ENCODE data around the gene KRT7. TPM values are rescaled to one million over a fixed set of nuclear protein-coding genes. Genes with fewer than 3 reads are reported as not detected.

KRT7 gene
- polyA plus RNA-seq, 1 of the 3 experiments (the other 2 are of a cell fraction): 5.4 TPM

DNA sequence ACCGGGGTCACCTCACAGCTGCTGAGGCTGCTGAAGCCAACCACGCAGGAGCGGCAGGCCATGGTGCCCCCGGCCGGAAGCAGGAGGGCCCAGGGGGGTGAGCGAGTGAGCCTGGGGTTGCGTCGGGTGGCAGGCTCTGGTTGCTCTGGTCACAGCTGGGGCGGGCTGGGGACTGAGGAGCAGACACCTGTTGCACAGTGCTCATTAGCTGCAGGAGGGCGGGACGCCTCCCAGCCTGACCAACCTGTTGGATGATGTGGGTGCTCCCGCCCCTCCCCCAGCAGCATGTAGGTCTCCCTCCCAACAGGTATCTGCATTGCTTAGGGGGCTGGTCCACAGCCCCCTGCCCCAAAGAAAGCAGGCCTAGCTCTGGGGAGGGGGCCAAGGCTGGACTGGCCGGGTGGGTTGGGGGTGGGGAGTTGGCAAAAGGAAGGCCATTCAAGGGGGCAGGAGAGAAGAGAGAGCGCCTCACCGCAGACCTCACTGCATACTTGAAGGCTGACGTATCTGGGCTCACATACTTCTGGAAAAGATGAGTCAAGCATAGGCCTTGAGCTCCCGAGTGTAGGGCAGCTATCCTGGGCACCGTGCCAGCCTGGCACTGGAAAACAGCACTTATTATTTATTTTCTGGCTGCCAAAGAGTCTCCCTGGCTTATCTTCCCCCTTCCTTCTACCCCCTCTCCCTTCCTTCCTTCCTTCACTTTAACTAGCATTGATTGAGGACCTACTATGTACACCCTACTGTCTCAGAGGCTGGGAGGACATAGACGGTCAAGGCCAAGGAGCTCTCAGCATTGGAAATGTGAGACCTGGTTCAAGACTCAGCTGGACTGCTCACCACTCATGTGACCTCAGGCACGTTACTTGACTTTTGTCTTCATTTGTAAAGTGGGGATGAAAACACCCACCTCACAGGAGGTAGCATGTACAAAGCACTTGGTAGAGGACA is 40.9 kb upstream of the KRT7 start, which contains the start of gene KRT80:
TSS of gene KRT80 (minus strand) at position 174 of the 951 bp plus-strand sequence. CDS start at position 62, 112 bp downstream.
- POLR2A ChIA-PET: interaction anchor here (0.8 to 2.3 kb wide), 2 partner anchors 8 to 19 kb away, joined by 3 to 16 read pairs; no protein-coding TSS in a partner anchor
- Histone ChIP-seq H3K9me2 (no peaks in the 10 kb centered on the region), H3K4me2 (peak within 1 kb of the TSS; percentile 63), H4K20me1 (ENCODE audit: insufficient read depth) (no peaks in the 10 kb centered on the region), H3K9ac (peak within 1 kb of the TSS; percentile 48), H3K4me3 (ENCODE audit: low read depth in 2 of 2, low read length in 1 of 2) (peak within 1 kb of the TSS in 1 of 2 experiments; percentile 6; a peak in 1 of 4 replicates), H3K9me3 (no peaks in the 10 kb centered on the region), H3F3A (replicated peaks; ENCODE audit: insufficient read depth) (peaks cover 4% of the 10 kb centered on the region), H3K27ac (ENCODE audit: low read depth in 2 of 2, low read length in 1 of 2) (peak within 1 kb of the TSS; percentile 87 to 88), H3K4me1 (ENCODE audit: control insufficient read depth in 1 of 2, insufficient read depth in 2 of 2, low read depth in 1 of 2, low read length in 1 of 2) (peaks cover 55 to 68% of the 10 kb centered on the region in 2 experiments), H2AFZ (ENCODE audit: low read depth) (no peak within 1 kb of the TSS), H3K79me2 (ENCODE audit: insufficient read depth) (no peaks in the 10 kb centered on the region; the same call in 1 of the 2 replicates), H3K36me3 (replicated peaks in 1 of 2; ENCODE audit: control insufficient read depth in 1 of 2, insufficient read depth in 2 of 2, low read length in 1 of 2) (no peaks in the 10 kb centered on the region), H3K27me3 (ENCODE audit: insufficient read depth) (no peaks in the 10 kb centered on the region)
- TF ChIP-seq, protein P1, sequence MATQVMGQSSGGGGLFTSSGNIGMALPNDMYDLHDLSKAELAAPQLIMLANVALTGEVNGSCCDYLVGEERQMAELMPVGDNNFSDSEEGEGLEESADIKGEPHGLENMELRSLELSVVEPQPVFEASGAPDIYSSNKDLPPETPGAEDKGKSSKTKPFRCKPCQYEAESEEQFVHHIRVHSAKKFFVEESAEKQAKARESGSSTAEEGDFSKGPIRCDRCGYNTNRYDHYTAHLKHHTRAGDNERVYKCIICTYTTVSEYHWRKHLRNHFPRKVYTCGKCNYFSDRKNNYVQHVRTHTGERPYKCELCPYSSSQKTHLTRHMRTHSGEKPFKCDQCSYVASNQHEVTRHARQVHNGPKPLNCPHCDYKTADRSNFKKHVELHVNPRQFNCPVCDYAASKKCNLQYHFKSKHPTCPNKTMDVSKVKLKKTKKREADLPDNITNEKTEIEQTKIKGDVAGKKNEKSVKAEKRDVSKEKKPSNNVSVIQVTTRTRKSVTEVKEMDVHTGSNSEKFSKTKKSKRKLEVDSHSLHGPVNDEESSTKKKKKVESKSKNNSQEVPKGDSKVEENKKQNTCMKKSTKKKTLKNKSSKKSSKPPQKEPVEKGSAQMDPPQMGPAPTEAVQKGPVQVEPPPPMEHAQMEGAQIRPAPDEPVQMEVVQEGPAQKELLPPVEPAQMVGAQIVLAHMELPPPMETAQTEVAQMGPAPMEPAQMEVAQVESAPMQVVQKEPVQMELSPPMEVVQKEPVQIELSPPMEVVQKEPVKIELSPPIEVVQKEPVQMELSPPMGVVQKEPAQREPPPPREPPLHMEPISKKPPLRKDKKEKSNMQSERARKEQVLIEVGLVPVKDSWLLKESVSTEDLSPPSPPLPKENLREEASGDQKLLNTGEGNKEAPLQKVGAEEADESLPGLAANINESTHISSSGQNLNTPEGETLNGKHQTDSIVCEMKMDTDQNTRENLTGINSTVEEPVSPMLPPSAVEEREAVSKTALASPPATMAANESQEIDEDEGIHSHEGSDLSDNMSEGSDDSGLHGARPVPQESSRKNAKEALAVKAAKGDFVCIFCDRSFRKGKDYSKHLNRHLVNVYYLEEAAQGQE (IDR thresholded peaks at IDR 0.05; ENCODE audit: low read depth, low read length): peak; percentile 43; the same call in 1 of the 2 replicates
- TF ChIP-seq JUND (IDR thresholded peaks at IDR 0.05) (peak; percentile 98), FOXJ3 (CRISPR knock-in tag; IDR thresholded peaks at IDR 0.05) (no peak), FOXM1 (IDR thresholded peaks at IDR 0.05; ENCODE audit: low read depth) (peak; percentile 78; the same call in 1 of the 2 replicates), GABPA (IDR thresholded peaks at IDR 0.05; ENCODE audit: low read depth) (no peak), USF1 (IDR thresholded peaks at IDR 0.05; ENCODE audit: borderline replicate concordance, low read depth) (no peak), NFIC (IDR thresholded peaks at IDR 0.05; ENCODE audit: borderline replicate concordance) (peak; percentile 100), POLR2AphosphoS5 (IDR thresholded peaks at IDR 0.05; ENCODE audit: low read depth, low read length) (peak; percentile 73; the same call in 1 of the 2 replicates), FOSL2 (IDR thresholded peaks at IDR 0.05; ENCODE audit: borderline replicate concordance, low read depth) (peak; percentile 96), TCF12 (IDR thresholded peaks at IDR 0.05) (peak; percentile 89), GATA2 (CRISPR knock-in tag; IDR thresholded peaks at IDR 0.05) (no peak), EP300 (IDR thresholded peaks at IDR 0.05; ENCODE audit: borderline replicate concordance in 1 of 2, low read depth in 1 of 2, low read length in 1 of 2) (peak in 1 of 2 experiments; percentile 96; a peak in 1 of 4 replicates), TEAD4 (IDR thresholded peaks at IDR 0.05; ENCODE audit: borderline replicate concordance, insufficient read depth) (peak; percentile 96), RCOR1 (IDR thresholded peaks at IDR 0.05; ENCODE audit: low read length) (0 out of 2 replicates have a peak, but pooled peaks have one; percentile 8), RXRA (IDR thresholded peaks at IDR 0.05; ENCODE audit: borderline replicate concordance, low read depth) (peak; percentile 82; the same call in 1 of the 2 replicates)
- TF ChIP-seq, protein P2, sequence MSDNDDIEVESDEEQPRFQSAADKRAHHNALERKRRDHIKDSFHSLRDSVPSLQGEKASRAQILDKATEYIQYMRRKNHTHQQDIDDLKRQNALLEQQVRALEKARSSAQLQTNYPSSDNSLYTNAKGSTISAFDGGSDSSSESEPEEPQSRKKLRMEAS (IDR thresholded peaks at IDR 0.05; ENCODE audit: low read depth): peak; percentile 74
- TF ChIP-seq, protein P3, sequence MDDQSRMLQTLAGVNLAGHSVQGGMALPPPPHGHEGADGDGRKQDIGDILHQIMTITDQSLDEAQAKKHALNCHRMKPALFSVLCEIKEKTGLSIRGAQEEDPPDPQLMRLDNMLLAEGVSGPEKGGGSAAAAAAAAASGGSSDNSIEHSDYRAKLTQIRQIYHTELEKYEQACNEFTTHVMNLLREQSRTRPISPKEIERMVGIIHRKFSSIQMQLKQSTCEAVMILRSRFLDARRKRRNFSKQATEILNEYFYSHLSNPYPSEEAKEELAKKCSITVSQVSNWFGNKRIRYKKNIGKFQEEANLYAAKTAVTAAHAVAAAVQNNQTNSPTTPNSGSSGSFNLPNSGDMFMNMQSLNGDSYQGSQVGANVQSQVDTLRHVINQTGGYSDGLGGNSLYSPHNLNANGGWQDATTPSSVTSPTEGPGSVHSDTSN (IDR thresholded peaks at IDR 0.05): peak; percentile 77
- DNase-seq: peak; percentile 85
- CTCF ChIA-PET: interaction anchor here (1.1 to 2.1 kb wide), 6 partner anchors 15 to 135 kb away, joined by 3 to 13 read pairs (median 4); no protein-coding TSS in a partner anchor
- WGBS (ENCODE audit: low lambda C conversion rate): 11% methylated on average over 9 of the region's 20 CpGs

Data from SK-N-SH (cell line).